Vagina (tissue), 2 donors: ENCODE data around the gene CNTNAP5. TPM values are rescaled to one million over a fixed set of nuclear protein-coding genes. Genes with fewer than 3 reads are reported as not detected.

Experiments
- DNase-seq, 2 donors: peaks; one replicate each; pipeline ENCODE4 v3.0.0-alpha.2; 2017; ENCODE audit errors: extremely low spot score in 2 of 2
- H3K27ac ChIP-seq: fragments of 200-600 bp; sonication (generic); one replicate; pipeline ENCODE4 v1.5.1; 2019
- H3K27me3 ChIP-seq: fragments of 200-600 bp; sonication (generic); one replicate; pipeline ENCODE4 v1.5.1; 2019
- H3K36me3 ChIP-seq, 2 donors: fragments of 200-600 bp; sonication (generic); one replicate each; pipeline ENCODE4 v1.5.1; 2017 to 2019
- H3K4me1 ChIP-seq: fragments of 200-600 bp; sonication (generic); one replicate; pipeline ENCODE4 v1.5.1; 2019
- H3K4me3 ChIP-seq, 2 donors: fragments of 200-600 bp; sonication (generic); 1 replicate in 1 of 2; 2 replicates in 1 of 2; pipeline ENCODE4 v1.5.1; 2016 to 2019
- H3K9me3 ChIP-seq: fragments of 200-600 bp; sonication (generic); one replicate; pipeline ENCODE4 v1.5.1; 2019
- CTCF ChIP-seq, 3 experiments: fragments of 450-650 bp in 2 of 3; fragments of 200-600 bp in 1 of 3; sonication (generic) in 1 of 3; IDR thresholded peaks; one replicate each; pipeline ENCODE4 v1.5.1; 2017 to 2019; ENCODE audit warnings: antibody characterized with exemption in 3 of 3, mild to moderate bottlenecking in 2 of 3, moderate library complexity in 2 of 3
- POLR2A ChIP-seq, 2 donors: fragments of 450-650 bp; IDR thresholded peaks; one replicate each; pipeline ENCODE4 v1.6.1; 2017; ENCODE audit warnings: antibody characterized with exemption in 2 of 2, mild to moderate bottlenecking in 2 of 2, moderate library complexity in 2 of 2
- POLR2AphosphoS5 ChIP-seq, 2 donors: sonication (generic); formaldehyde crosslinking; IDR thresholded peaks; one replicate each; pipeline ENCODE4 v1.9.0; 2017; ENCODE audit warnings: antibody characterized with exemption in 2 of 2, mild to moderate bottlenecking in 2 of 2, low read depth in 1 of 2; ENCODE audit not compliant: insufficient read depth in 1 of 2
- intact Hi-C: fragments of 100-400 bp; cut with DNase I; formaldehyde crosslinking; loops from one replicate; pipeline ENCODE4 v1.15.1; 2023
- total RNA-seq: library from RNA; depleted of rRNA; stranded (reverse); fragments of >200 nt; gene quantifications from one replicate; pipeline ENCODE4 v1.2.3, GENCODE V29; 2016

CNTNAP5 gene
- total RNA-seq, 1 donor from 2014 or later = not detected

GRCh38 chr2:124316881-124317605, 292.0 kb downstream of the CNTNAP5 start:
- intact Hi-C loops = no loop called here
- Histone ChIP-seq H3K9me3 (no peaks in the 10 kb centered on the region), H3K36me3 (no peaks in the 10 kb centered on the region), H3K4me1 (no peaks in the 10 kb centered on the region), H3K27ac (no peak overlapping the region), H3K4me3 (no peak overlapping the region), H3K27me3 (no peaks in the 10 kb centered on the region)
- no peak for DNase-seq
- TF ChIP-seq CTCF (IDR thresholded peaks at IDR 0.05) (no peak), POLR2AphosphoS5 (IDR thresholded peaks at IDR 0.05; ENCODE audit: insufficient read depth in 1 of 2, low read depth in 1 of 2) (no peak), POLR2A (IDR thresholded peaks at IDR 0.05) (no peak)

- DNase-seq = no peak
- H3K27ac ChIP-seq = no peak overlapping the region
- intact Hi-C loops = no loop called here
- TF ChIP-seq POLR2A (IDR thresholded peaks at IDR 0.05) (no peak), CTCF (IDR thresholded peaks at IDR 0.05) (no peak), POLR2AphosphoS5 (IDR thresholded peaks at IDR 0.05; ENCODE audit: insufficient read depth in 1 of 2, low read depth in 1 of 2) (no peak)
- no peaks in the 10 kb centered on the region for H3K36me3 ChIP-seq
- no peak overlapping the region for H3K4me3 ChIP-seq
- no peaks in the 10 kb centered on the region for H3K4me1 ChIP-seq
- no peaks in the 10 kb centered on the region for H3K27me3 ChIP-seq
- no peaks in the 10 kb centered on the region for H3K9me3 ChIP-seq
Measured at GRCh38 chr2:124317628-124318027, 292.5 kb downstream of the CNTNAP5 start.

GRCh38 chr2:124318913-124319312, 293.8 kb downstream of the CNTNAP5 start:
- Histone ChIP-seq H3K27me3 (no peaks in the 10 kb centered on the region), H3K9me3 (no peaks in the 10 kb centered on the region), H3K4me1 (no peaks in the 10 kb centered on the region), H3K36me3 (no peaks in the 10 kb centered on the region), H3K4me3 (no peak overlapping the region), H3K27ac (no peak overlapping the region)
- no peak for DNase-seq
- intact Hi-C loops = no loop called here
- TF ChIP-seq POLR2A (IDR thresholded peaks at IDR 0.05) = no peak
- no peak for TF ChIP-seq POLR2AphosphoS5 (IDR thresholded peaks at IDR 0.05; ENCODE audit: insufficient read depth in 1 of 2, low read depth in 1 of 2)
- no peak for TF ChIP-seq CTCF (IDR thresholded peaks at IDR 0.05)

- no peaks in the 10 kb centered on the region for H3K36me3 ChIP-seq
- H3K27ac ChIP-seq = no peak overlapping the region
- no peaks in the 10 kb centered on the region for H3K4me1 ChIP-seq
- H3K4me3 ChIP-seq = no peak overlapping the region
- DNase-seq = no peak
- no peaks in the 10 kb centered on the region for H3K9me3 ChIP-seq
- intact Hi-C loops = no loop called here
- H3K27me3 ChIP-seq = no peaks in the 10 kb centered on the region
- TF ChIP-seq POLR2A (IDR thresholded peaks at IDR 0.05) = no peak
- no peak for TF ChIP-seq POLR2AphosphoS5 (IDR thresholded peaks at IDR 0.05; ENCODE audit: insufficient read depth in 1 of 2, low read depth in 1 of 2)
- no peak for TF ChIP-seq CTCF (IDR thresholded peaks at IDR 0.05)
Measured at GRCh38 chr2:124319577-124319976, 294.5 kb downstream of the CNTNAP5 start.

GRCh38 chr2:124320051-124320688, 295.1 kb downstream of the CNTNAP5 start:
- H3K36me3 ChIP-seq = no peaks in the 10 kb centered on the region
- no peaks in the 10 kb centered on the region for H3K9me3 ChIP-seq
- H3K4me1 ChIP-seq = no peaks in the 10 kb centered on the region
- no peaks in the 10 kb centered on the region for H3K27me3 ChIP-seq
- intact Hi-C loops = no loop called here
- TF ChIP-seq POLR2AphosphoS5 (IDR thresholded peaks at IDR 0.05; ENCODE audit: insufficient read depth in 1 of 2, low read depth in 1 of 2) (no peak), CTCF (IDR thresholded peaks at IDR 0.05) (no peak), POLR2A (IDR thresholded peaks at IDR 0.05) (no peak)
- H3K27ac ChIP-seq = no peak overlapping the region
- no peak for DNase-seq
- no peak overlapping the region for H3K4me3 ChIP-seq
